DMS 273 treated with DMSO at 0.1 percent for 48 hours (cell line): ENCODE measurements around the gene THY1.
"Not testable (repeated sequence)": the region's sequence is repeated elsewhere in the genome, so short reads cannot be mapped to it uniquely, and the experiment has no call there.

Experiments
- DNase-seq: peaks from one replicate; lab custom pipeline; 2025; lab: John Stamatoyannopoulos, UW

THY1 gene

DNA sequence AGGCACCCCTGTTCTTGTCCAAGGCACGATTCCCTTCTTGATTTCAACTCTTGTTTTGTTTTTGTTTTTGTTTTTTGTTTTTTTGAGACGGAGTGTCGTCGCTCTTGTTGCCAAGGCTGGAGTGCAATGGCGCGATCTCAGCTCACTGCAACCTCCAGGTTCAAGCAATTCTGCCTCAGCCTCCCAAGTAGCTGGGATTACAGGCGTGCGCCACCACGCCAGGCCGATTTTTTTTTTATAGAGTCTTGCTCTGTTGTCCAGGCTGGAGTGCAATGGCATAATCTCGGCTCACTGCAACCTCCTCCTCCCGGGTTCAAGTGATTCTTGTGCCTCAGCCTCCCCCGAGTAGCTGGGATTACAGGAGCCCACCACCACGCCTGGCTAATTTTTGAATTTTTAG is 40.5 kb downstream of the THY1 start:
- DNase-seq, result not testable (repeated sequence)

DNA sequence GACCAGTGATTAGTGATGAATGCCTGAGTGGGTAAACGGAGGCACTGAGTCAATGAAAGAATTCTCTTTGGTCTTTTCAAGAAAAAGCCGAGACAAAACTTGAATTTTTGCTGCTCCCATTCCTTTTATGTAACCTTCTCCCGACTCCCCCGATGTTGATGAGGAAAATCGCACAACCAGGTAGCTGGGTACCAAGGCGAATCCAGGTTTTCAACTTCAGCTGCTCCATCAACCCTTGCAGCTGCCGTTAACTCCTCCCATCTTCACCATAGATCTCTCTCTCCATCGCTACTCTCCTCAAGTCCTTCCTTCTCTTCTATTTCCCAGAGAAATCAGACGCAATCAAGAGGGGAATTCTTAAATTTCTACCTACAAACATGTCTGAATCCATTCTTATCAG is 40.9 kb downstream of the THY1 start:
- no peak for DNase-seq

DNA sequence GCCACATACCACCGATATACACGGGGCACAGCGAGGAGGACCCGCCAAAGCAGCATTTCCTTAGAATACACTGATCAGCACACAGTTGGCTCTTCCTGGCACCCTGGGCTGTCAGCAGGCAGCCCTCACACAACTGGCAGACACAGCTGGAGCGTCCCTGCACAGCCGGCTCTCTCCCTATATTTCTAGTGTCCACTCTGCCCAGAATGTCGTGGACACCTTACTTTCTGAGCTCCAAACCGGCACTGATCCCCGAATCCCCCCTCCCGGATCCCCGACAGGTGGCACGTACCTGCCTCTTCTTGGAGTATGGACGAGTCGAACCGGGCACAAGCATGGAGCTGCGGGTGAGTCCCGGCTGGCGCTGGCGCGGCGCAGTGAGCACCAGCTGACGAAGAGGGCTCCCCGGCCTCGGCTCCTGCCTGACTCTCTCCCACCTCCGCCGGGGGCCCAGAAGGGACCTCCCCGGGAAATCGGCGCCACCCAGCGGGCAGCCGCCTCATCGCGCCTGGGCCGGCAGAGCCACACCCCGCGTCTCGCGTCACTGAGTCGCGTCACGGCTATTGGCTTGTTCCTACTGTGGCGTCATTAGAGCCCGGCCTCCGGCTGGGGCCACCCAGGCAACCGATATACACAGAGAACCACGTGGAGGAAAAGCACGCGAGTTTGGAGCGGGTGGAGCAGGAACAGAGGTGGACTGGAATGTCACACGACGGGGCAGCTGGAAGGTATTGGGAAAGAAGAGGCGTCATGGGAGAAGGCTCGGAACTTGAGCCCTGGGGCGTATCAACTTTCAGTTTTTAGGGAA is 41.6 kb downstream of the THY1 start, which contains the start of gene USP2:
Gene USP2 (minus strand): TSS at position 510 of the 808 bp plus-strand sequence. CDS start 8,210 bp downstream, outside the sequence.
- peak; percentile 81 for DNase-seq

DNA sequence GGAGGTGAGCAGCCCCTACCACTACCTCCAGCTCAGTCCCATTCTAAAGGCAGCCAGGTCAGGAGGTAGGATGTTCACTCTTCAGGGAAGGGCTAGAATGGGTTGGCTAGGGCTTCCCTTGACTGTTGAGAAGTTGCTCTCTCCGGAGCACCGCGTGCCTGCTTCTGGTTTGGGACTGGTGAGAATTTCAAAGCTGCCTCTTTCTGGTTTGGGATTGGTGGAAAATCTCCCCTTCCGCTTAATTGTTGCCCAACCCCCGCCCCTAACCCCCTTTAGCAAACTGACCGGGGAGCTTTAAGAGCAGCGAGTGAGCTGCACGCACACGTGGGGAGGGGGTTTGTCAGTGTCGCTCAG is 42.2 kb downstream of the THY1 start:
- DNase-seq, result no peak

DNA sequence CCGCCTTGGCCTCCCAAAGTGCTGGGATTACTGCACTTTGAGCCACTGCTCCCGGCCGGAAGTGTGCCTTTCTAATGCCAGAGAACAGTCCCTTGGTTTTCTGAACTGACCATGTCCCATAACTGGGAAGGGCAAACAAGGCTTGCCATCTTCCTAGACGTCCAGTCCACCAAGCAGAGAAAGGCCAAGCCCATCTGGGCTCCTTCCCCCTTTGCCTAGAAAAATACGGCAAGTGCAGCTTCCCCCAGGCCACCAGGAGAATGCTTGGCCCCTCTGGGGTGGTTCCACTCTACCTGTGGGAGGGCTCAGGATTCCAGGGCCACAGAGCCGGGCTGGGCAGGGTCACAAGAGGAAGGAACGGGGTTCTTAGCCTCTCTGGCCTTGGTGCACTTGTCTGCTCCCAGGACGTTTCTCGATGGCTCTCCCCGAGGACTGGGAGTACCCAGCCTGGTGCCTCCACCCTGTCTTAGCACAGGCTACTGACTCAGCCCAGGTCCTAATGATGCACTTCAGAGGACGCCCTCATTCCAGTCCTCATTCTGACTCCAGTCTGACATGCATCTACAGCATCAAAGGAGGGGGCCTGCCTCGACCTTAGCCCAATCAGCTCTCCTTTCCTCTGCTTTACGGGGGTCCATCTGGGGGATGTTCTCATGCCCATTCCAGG is 42.7 kb downstream of the THY1 start:
- no peak for DNase-seq

DNA sequence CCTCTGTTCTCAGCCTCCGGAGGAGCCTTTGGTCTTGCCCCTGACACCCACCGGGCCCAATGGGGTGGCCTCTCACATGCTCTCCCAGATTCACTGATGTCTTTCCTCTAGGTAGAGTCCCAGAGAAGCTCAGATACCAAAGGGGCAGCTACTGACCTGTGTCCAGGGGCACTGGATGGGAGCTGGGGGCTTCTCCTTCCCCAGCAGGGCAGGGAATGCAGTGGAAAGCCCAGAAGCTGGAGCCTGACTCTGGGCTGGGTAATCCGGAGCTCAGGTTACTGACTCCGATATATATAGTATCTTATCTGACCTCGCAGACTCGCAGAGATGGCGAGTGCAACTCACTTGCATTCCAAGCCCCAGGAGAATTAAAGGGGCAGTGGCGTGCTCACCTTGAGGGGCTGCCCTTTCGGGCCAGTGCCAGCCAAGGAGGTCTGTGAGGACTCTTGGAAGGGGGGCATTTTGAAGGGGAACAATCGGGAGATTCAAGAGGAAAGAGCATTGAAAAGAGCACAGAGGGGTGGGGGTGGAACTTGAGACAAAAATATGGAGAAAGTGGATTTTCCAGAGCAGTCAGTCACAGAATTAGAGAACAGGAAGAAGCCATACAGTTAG is 44.0 kb downstream of the THY1 start:
- DNase-seq, result no peak

DNA sequence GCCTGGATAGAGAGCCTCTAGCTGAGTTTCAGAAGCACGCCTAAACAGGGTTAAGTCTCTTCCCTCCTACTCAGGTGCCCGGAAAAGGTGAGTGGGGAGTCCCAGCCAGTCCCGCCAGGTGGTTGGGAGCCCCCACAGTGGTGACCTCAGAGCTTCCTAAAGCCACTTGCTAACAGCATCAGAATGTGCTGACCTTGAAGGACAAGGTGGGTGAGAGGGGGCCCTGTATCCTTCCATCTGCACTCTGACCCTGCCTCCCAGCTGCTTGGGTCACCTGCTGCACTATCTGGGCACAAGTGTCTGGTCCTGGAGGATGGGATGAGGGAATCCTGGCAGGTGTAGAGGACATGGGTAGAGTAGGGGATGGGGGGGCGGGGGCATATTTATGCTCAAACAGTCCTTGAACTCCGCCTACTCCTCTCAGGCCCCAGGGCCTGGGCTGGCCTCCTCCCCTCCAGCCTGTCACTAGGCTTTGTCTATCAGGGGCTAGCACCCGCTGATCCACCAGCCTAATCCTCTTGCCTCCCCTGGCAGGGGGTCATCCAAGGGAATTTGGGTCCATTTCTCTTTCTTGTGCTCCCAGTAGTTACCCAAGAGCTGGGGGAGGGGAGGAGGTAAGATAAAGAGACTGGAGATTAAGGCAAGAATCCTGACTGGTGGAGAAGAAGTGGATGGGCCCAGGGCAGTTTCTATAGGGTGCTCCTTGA is 44.9 kb downstream of the THY1 start:
- DNase-seq, result no peak

DNA sequence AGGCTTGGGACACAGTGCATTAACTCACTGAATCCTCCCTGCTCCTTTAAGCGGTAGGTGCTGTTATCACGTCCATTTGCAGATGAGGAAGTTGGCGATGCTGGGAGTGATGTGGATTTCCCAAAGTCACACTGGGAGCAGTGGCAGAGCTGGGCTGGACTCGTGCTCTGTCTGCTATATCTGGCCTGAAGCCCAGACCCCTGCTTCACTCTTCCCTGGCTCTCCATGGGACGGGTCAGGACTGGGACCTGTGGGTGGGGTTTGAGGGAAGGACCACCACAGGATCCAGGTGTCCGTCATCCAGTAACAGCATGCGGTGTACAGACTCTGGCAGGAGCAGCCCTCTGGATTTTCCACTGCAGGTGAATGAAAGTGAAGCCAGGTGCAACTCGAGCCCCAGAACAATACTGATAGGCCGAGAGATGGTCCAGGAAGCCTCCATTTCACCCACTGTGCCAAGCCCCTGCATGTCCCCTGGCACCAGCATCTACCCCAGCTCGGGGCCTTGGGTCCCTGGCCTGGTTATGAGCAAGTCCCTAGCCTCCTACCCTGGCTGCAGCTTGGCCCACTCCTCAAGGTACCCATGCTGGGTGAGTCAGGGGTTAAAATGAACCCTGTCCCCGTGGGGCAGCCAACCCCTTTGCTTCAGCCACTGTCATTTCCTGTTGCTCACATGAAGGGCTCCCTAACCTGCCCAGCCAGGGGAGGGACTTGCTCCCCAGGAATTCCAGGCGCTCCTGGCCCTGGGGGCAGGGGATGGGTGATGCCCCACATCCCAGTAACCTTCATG is 45.7 kb downstream of the THY1 start:
- DNase-seq, result no peak

DNA sequence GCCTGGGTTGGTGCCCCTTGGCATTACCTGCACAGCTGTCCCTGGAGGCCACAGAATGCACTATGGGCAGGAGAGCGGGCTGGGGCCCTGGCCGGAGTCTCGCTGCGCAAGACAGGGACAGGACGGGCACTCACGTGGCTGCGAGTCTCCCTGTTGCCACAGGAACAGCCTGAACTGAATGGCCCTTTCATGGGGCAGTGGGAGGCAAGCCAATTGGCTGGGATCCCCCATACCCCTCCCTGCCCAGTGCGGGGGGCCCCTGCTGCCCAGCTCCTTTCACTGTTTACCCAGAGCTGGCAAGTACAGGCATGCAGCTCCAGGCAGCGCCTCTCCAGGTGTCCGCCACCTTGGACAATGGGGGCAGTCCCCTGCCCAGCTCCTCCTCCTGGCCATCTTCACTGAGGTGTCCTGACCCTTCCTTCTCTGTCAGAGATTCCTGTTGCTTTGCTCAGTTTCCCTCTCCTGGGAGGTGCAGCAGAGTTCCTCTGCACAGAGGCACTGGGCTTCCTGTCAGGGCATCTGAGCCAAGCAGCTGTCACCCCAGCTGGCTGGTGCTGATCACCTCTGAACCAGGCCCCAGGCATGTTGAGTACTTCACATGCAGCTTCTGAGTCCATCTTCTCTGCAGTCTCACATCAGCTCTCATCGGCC is 46.6 kb downstream of the THY1 start:
- peak; percentile 72 for DNase-seq

DNA sequence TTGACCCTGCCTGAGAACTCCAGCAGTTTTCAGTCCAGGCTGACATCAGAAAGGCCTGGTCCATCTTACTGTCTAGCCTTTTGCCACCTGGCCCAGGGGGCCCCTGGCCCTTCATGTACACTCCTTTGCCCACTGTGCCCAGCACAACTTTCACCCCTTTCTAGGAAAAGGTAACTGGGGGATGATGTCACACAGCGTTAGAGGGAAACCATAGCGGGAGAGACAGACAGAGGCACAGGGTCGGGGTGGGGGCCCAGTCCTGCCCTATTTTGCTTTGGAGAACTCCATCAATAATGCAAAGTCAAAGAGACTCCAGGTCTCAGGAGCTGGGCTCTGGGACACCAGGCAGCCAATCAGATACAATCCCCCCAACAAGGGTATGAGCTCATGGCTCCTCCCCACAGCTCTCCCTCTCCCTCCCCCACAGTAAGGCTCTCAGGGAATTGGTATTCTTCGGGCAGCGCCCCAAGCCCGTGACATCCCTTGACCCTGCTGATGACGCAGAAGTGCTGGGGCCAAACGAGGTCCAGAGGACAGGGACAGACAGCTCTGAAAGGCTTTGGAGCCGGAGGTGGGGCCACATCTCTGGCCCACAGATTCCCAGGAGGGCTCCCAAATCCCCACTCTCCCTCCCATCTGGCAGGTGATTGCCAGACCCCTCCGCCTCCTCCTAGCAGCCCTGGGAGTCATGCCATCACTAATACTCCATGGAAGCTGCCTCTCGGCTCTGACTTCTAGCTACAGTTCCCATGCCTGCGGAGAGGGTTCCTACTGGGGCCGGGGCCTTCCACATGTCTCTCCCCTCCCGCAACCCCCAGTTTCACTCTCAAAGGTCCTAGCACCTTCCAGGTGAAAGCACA is 47.4 kb downstream of the THY1 start:
- peak; percentile 46 for DNase-seq

DNA sequence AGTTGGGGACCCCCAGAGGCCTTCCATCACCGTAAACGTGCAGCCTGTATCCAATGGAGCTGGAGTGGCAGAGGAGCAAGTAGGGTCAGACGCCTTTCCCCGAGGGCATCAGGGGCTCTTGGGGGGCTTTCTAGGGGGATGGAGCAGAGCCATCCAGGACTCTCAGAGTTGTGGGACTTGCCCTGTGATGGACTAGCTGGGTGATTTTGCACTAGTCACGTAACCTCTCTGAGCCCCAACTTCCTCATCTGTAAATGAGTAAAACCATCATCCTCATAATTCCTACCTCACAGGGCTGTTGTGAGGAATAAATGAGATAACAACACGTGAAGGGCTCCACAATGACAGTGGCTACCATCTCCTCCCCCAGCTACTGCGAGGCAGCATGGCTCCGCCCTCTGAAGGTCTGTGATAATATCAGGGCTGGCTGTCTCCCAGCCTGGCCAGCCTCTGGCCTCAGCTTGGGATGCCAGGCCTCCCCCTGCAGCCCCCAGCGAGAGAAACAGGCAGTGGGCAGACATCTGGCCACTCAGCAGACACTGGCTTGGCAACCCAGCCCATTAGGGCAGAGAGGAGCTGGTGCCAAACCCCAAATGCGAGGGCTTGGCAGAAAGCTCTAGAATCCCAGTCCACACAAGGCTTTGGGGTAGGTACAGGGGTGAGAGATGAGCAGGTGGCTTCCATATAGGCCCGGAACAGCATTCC is 48.2 kb downstream of the THY1 start:
- no peak for DNase-seq

DNA sequence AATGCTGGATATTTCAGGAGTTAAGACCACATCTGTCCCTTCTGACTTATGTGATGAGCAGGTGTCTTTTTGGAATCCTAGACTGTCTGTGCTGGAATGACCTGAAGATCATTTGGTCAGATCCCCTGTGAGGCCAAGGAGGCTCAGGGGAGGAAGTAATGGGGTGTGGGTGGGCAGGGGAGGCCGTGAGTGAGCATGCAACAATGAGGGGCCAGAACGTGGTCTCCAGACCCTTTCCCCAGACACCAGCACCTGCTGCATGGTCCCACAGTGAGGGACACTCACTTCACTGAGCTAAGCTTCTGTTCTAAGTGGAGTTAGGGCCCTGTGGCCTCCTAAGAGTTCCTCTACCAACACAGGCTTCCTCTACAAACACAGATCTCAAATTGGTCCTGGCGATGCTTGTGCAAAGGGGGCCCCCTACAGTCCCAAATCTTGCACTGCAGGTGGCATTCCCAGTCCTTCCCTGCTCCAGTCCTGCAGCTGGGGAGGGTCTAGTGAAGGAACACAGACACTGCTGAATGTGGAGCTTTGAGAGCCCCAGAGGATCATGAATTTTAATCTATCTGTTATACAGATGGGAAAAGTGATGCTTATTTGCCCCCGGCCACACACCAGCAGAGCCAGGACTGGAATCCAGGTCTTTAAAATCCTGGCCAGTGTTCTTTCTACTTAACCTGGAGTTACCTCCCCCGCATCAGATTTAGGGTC is 48.9 kb downstream of the THY1 start:
- peak; percentile 53 for DNase-seq

DNA sequence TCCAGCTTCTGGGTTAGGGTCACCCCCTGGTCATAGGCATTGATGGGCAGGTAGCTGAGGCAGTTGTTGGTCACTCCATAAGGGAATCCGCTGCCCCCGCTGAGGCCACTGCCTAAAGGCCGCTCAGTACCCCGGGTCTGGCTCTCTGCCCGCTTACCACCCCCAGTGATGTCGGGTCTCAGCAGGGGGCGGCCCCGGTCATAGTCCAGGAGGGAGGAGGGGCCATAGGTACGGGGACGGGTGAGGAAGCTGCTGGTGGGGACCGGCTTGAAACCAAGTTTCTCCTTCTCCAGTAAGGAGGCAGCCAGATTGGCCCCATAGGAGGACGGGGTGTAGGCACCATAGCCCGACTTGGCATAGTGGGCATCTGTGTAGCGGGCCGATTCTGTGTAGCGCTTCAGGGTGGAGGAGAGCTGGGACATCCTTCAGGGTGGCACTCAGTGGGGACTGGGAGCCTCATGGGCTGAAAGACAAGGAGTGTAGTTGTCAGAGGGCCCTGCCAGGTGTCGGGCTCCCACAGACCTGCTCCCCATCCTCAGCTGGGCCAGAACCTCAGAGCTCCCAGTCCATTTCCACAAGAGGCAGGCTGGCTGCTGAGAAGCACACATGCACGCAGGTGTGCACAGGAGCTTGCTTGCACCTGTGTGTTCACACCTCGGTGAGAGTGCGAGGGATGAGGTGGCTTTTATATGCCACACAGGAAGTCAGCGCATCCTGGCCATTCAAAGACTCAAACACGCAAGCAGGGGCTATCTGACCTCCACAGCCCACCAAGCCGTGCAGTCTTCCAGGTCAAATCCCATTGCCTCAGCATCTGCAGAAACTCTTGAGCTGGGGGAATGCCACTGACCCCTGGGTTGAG is 49.7 kb downstream of the THY1 start:
- no peak for DNase-seq

DNA sequence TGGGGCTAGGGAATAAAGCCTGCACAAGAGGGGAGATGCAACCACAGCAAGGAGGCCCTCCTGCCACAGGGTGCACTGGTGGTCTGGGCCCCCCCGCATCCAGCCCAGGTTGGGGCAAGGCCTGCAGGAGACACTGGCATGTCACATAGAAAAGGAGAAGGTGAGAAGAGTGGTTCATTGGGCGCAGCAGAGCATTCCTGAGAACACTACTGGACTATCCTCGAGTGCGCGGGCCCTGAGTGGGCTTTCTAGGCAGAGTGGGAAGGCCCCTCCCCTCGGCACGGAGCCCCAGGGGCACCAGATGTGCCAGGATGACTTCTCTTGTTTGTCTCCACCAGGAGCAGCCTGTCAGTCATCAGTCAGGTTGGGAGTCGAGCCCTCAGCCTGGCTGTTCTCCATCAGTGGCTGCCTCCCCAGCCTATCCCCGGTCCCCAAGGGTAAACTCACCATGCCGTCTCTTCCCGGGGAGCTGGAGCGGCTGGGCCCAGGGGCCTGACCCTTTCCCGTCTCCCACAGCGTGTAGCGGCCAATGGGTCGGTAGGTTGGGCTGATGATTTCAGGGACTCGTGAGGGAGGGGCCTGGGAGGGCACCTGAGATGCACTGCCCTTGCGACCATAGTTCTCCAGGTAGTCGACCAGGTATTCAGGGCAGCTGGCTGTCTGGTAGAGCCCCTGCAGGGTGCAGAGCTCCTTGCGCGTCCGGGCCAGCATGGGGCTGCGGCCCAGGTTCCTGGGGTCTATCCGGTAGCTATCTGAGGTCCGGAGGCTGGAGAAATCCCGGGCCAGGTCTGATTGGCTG is 50.5 kb downstream of the THY1 start:
- no peak for DNase-seq

DNA sequence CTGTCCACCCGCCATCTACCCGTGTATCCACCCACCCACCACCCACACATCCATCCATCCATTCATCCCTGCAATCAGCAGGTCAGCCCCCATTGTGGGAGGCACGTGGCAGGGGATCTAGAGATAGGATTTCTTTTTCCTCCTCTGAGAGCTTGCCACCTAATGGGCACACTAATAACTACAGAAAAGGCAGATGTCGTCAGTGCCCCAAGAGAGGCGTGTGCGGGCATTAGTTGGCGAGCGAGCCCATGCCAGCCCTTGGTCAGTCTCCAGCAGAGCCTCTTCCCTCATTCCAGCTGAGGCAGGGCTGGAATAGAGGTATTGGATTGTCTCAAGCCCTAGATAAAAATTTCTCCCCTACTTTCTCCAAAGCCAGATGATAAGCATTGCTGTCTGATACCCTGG is 51.2 kb downstream of the THY1 start:
- peak; percentile 64 for DNase-seq

DNA sequence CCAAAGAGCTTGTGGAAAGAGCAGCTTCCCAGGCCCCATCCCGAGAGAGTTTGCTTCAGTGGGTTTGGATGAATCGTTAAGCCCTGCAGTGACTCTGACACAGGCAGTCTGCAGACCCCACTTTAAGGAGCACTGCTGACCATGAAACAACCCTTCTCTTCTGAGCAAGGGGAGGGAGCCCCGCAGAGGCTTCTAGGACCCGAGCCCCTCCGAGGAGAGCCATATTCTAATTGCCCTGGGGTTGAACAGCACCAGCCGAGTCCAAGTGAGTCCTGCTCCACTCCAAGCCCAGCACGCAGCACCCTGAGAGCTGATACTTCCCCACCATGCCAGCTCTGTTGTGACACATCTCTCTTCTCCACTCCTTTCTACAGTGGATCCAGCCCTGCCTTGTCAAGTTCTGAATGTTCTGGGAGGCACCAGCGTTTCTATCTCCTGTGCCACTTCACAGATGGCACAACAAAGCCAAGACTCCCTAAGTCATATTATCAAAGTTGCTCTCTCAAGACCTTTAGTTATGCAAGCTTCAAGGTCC is 51.8 kb downstream of the THY1 start:
- DNase-seq, result no peak
